GM12865 (cell line): ENCODE measurements around the gene PREX1.

Experiments used
- DNase-seq: peaks from one replicate; pipeline ENCODE4 v3.0.0; 2010; ENCODE audit warnings: low read depth
- H3K4me3 ChIP-seq: 2 replicates; pipeline ENCODE4 v1.5.1; 2011; ENCODE audit warnings: mild to moderate bottlenecking, low read depth, low read length, control low read depth
- CTCF ChIP-seq: IDR thresholded peaks from 2 replicates; pipeline ENCODE4 v1.5.1; 2011; ENCODE audit warnings: low read length, control low read depth, low read depth, inconsistent platforms; ENCODE audit not compliant: insufficient read depth; ENCODE audit errors: missing control alignments

PREX1 gene

GRCh38 chr20:48607544-48607865 is 220.3 kb downstream of the PREX1 start:
- DNase-seq = no peak
- no peak overlapping the region for H3K4me3 ChIP-seq
- TF ChIP-seq CTCF = no peak

GRCh38 chr20:48606841-48607543 is 220.8 kb downstream of the PREX1 start:
- no peak for DNase-seq
- H3K4me3 ChIP-seq = no peak overlapping the region
- no peak for TF ChIP-seq CTCF

GRCh38 chr20:48606172-48606840 is 221.5 kb downstream of the PREX1 start:
- DNase-seq = no peak
- no peak for TF ChIP-seq CTCF
- H3K4me3 ChIP-seq = no peak overlapping the region

- no peak overlapping the region for H3K4me3 ChIP-seq
- TF ChIP-seq CTCF = no peak
- no peak for DNase-seq
Observed at GRCh38 chr20:48605364-48606171, 222.2 kb downstream of the PREX1 start.

GRCh38 chr20:48604936-48605335 is 222.9 kb downstream of the PREX1 start:
- no peak for DNase-seq
- H3K4me3 ChIP-seq = no peak overlapping the region
- no peak for TF ChIP-seq CTCF

- TF ChIP-seq CTCF = no peak
- no peak for DNase-seq
- no peak overlapping the region for H3K4me3 ChIP-seq
Observed at GRCh38 chr20:48604426-48604825, 223.4 kb downstream of the PREX1 start.
